H1 (cell line): ENCODE data around the gene GGT6. TPM values are rescaled to one million over a fixed set of nuclear protein-coding genes. Genes with fewer than 3 reads are reported as not detected.

ENCODE experiments used
- CTCF ChIA-PET: fragments of 300-600 bp; sonication (Branson Sonifier 250); formaldehyde crosslinking; loops from one replicate; lab custom pipeline; 2021; ENCODE audit not compliant: partially characterized antibody; lab: Charles Lee
- POLR2A ChIA-PET: fragments of 300-600 bp; sonication (Branson Sonifier 250); formaldehyde crosslinking; loops from one replicate; lab custom pipeline; 2021; ENCODE audit warnings: inconsistent platforms; ENCODE audit not compliant: partially characterized antibody; lab: Charles Lee
- DNase-seq, 2 experiments: peaks; one replicate each; pipeline versions ENCODE4 v3.0.0 to v3.0.0-alpha.2; 2010 to 2022; ENCODE audit warnings: low spot score in 2 of 2, low read depth in 1 of 2, mixed read lengths in 1 of 2
- FAIRE-seq: peaks from 2 replicates; lab custom pipeline; 2011; peaks lifted over from hg19 to GRCh38; lab: Jason Lieb, UNC
- H2AFZ ChIP-seq: 2 replicates; pipeline ENCODE4 v1.8.1; 2012; ENCODE audit warnings: low read length, inconsistent platforms
- H2AK5ac ChIP-seq: 2 replicates; pipeline ENCODE4 v1.6.1; 2013; ENCODE audit warnings: low read depth, low read length
- H2BK120ac ChIP-seq: replicated peaks from 2 replicates; pipeline ENCODE3; 2013; ENCODE audit warnings: low read depth, low read length, inconsistent platforms
- H2BK12ac ChIP-seq: 2 replicates; pipeline ENCODE4 v1.6.1; 2013; ENCODE audit warnings: low read depth, low read length
- H2BK15ac ChIP-seq: 2 replicates; pipeline ENCODE4 v1.6.1; 2013; ENCODE audit warnings: low read length
- H2BK20ac ChIP-seq: 2 replicates; pipeline ENCODE4 v1.6.1; 2013; ENCODE audit warnings: low read length
- H2BK5ac ChIP-seq: 2 replicates; pipeline ENCODE4 v1.6.1; 2013; ENCODE audit warnings: low read depth, low read length
- H3K14ac ChIP-seq: 2 replicates; pipeline ENCODE4 v1.6.1; 2013; ENCODE audit warnings: inconsistent platforms; ENCODE audit not compliant: insufficient read length
- H3K18ac ChIP-seq: 2 replicates; pipeline ENCODE4 v1.6.1; 2013; ENCODE audit warnings: low read length; ENCODE audit errors: extremely low read depth
- H3K23ac ChIP-seq: 2 replicates; pipeline ENCODE4 v1.6.1; 2013; ENCODE audit warnings: inconsistent platforms; ENCODE audit not compliant: insufficient read length
- H3K23me2 ChIP-seq: 2 replicates; pipeline ENCODE4 v1.6.1; 2013; ENCODE audit warnings: low read depth, low read length
- H3K27ac ChIP-seq: 2 replicates; pipeline ENCODE4 v1.6.1; 2011; ENCODE audit warnings: low read depth, low read length, inconsistent platforms
- H3K27me3 ChIP-seq, 4 experiments: replicated peaks in 1 of 4; 1 replicate in 1 of 4; 2 replicates in 3 of 4; pipeline versions ENCODE4 v1.6.1 to v1.8.1; 2011 to 2013; ENCODE audit warnings: low read length in 3 of 4, mild to moderate bottlenecking in 3 of 4, inconsistent platforms in 2 of 4, mixed read lengths in 2 of 4, moderate library complexity in 1 of 4; ENCODE audit not compliant: control insufficient read depth in 3 of 4, insufficient read depth in 3 of 4; ENCODE audit errors: extremely low read depth in 1 of 4
- H3K36me3 ChIP-seq, 4 experiments: 2 replicates each; pipeline versions ENCODE4 v1.6.1 to v1.8.1; 2011 to 2013; ENCODE audit warnings: mild to moderate bottlenecking in 4 of 4, low read length in 3 of 4, moderate library complexity in 2 of 4, control low read depth in 1 of 4, inconsistent platforms in 1 of 4; ENCODE audit not compliant: insufficient read depth in 4 of 4, control insufficient read depth in 2 of 4
- H3K4ac ChIP-seq: replicated peaks from 2 replicates; pipeline ENCODE3; 2013; ENCODE audit warnings: low read length, low read depth, mixed read lengths, inconsistent platforms; ENCODE audit not compliant: insufficient read length
- H3K4me1 ChIP-seq, 4 experiments: replicated peaks in 1 of 4; 1 replicate in 1 of 4; 2 replicates in 3 of 4; pipeline versions ENCODE4 v1.6.1 to v1.8.1; 2011 to 2013; ENCODE audit warnings: low read length in 3 of 4, inconsistent platforms in 2 of 4, mixed read lengths in 1 of 4; ENCODE audit not compliant: insufficient read depth in 4 of 4, control insufficient read depth in 3 of 4
- H3K4me2 ChIP-seq, 2 experiments: 2 replicates each; pipeline versions ENCODE4 v1.6.1 to v1.8.1; 2011 to 2013; ENCODE audit warnings: low read depth in 2 of 2, low read length in 2 of 2, control low read depth in 1 of 2, inconsistent platforms in 1 of 2, mild to moderate bottlenecking in 1 of 2; ENCODE audit not compliant: insufficient read depth in 1 of 2
- H3K4me3 ChIP-seq, 4 experiments: fragments of 200-600, 300-600 bp in 1 of 4; sonication (generic), shearing (Covaris generic), sonication (Bioruptor Twin) in 1 of 4; 2 replicates each; pipeline versions ENCODE4 v1.5.1 to v1.8.1; 2011 to 2016; ENCODE audit warnings: low read length in 4 of 4, low read depth in 3 of 4, control low read depth in 2 of 4, inconsistent platforms in 2 of 4, mild to moderate bottlenecking in 2 of 4, mixed read lengths in 1 of 4, moderate library complexity in 1 of 4; ENCODE audit not compliant: insufficient read depth in 2 of 4; ENCODE audit errors: extremely low read depth in 1 of 4
- H3K56ac ChIP-seq: replicated peaks from 2 replicates; pipeline ENCODE3; 2013; ENCODE audit warnings: low read depth, mild to moderate bottlenecking, mixed read lengths, low read length, inconsistent platforms; ENCODE audit not compliant: insufficient read length
- H3K79me1 ChIP-seq: 2 replicates; pipeline ENCODE4 v1.6.1; 2013; ENCODE audit warnings: low read depth, low read length, control low read depth
- H3K79me2 ChIP-seq, 2 experiments: 2 replicates each; pipeline versions ENCODE4 v1.6.1 to v1.8.1; 2012 to 2013; ENCODE audit warnings: low read length in 2 of 2, mild to moderate bottlenecking in 2 of 2, inconsistent platforms in 1 of 2; ENCODE audit not compliant: insufficient read depth in 2 of 2, control insufficient read depth in 1 of 2
- H3K9ac ChIP-seq, 4 experiments: replicated peaks in 1 of 4; 1 replicate in 1 of 4; 2 replicates in 3 of 4; pipeline versions ENCODE4 v1.6.1 to v1.8.1; 2011 to 2013; ENCODE audit warnings: low read depth in 3 of 4, low read length in 3 of 4, control low read depth in 2 of 4, mild to moderate bottlenecking in 2 of 4, moderate library complexity in 2 of 4, inconsistent platforms in 1 of 4; ENCODE audit errors: extremely low read depth in 1 of 4
- H3K9me3 ChIP-seq, 2 experiments: 2 replicates each; pipeline versions ENCODE4 v1.6.1 to v1.8.1; 2012 to 2013; ENCODE audit warnings: mild to moderate bottlenecking in 2 of 2, moderate library complexity in 2 of 2, control low read depth in 1 of 2, inconsistent platforms in 1 of 2, low read depth in 1 of 2, low read length in 1 of 2, mixed read lengths in 1 of 2; ENCODE audit not compliant: insufficient read depth in 2 of 2
- H4K20me1 ChIP-seq, 2 experiments: replicated peaks in 1 of 2; 2 replicates each; pipeline versions ENCODE3 to v1.8.1; 2011 to 2013; ENCODE audit warnings: inconsistent platforms in 2 of 2, low read length in 2 of 2, mild to moderate bottlenecking in 1 of 2; ENCODE audit not compliant: insufficient read depth in 2 of 2, control insufficient read depth in 1 of 2
- H4K5ac ChIP-seq: 2 replicates; pipeline ENCODE4 v1.6.1; 2013; ENCODE audit warnings: low read length, low read depth, mixed read lengths, inconsistent platforms; ENCODE audit not compliant: insufficient read length
- H4K8ac ChIP-seq: 2 replicates; pipeline ENCODE4 v1.8.0; 2013; ENCODE audit warnings: mild to moderate bottlenecking, moderate library complexity, low read length, inconsistent platforms; ENCODE audit not compliant: insufficient read depth; ENCODE audit errors: extremely low read depth
- H4K91ac ChIP-seq: replicated peaks from 2 replicates; pipeline ENCODE3; 2013; ENCODE audit warnings: low read length, mixed read lengths, inconsistent platforms; ENCODE audit not compliant: insufficient read length
- ASH2L ChIP-seq: fragments of 200-600, 300-600 bp; sonication (generic); IDR thresholded peaks from one replicate; pipeline ENCODE4 v1.7.1; 2017; ENCODE audit warnings: low read length
- BACH1 ChIP-seq: IDR thresholded peaks from 2 replicates; pipeline ENCODE4 v1.6.1; 2012; ENCODE audit warnings: low read length, improper control_type of control experiment
- CHD1 ChIP-seq: IDR thresholded peaks from 2 replicates; pipeline ENCODE4 v1.6.1; 2012; ENCODE audit warnings: low read depth, low read length, improper control_type of control experiment
- KDM1A ChIP-seq: fragments of 200-600, 300-600 bp; sonication (generic); IDR thresholded peaks from 2 replicates; pipeline ENCODE4 v1.7.1; 2016; ENCODE audit warnings: mild to moderate bottlenecking, low read length, borderline replicate concordance
- WGBS, 2 experiments: shearing (Covaris generic) in 1 of 2; methylation state at CpG; one replicate each; pipeline versions ENCODE4 v1.1.6 to v1.1.7; 2013 to 2015; ENCODE audit warnings: low lambda C conversion rate in 2 of 2, mixed read lengths in 2 of 2, inconsistent platforms in 1 of 2, low coverage in 1 of 2, missing lambda C conversion rate in 1 of 2; ENCODE audit not compliant: insufficient replicate concordance in 2 of 2, insufficient coverage in 1 of 2, insufficient read length in 1 of 2; ENCODE audit errors: extremely low coverage in 1 of 2, missing lambda C conversion rate in 1 of 2; 5-methylcytosine and 5-hydroxymethylcytosine counted together
- polyA plus RNA-seq, 7 experiments: library from polyadenylated mRNA; depleted of rRNA in 3 of 7; stranded (reverse) in 5 of 7; unstranded in 2 of 7; fragments of >200 nt in 5 of 7; fragments of 200-250 nt in 2 of 7; gene quantifications; 1 replicate in 5 of 7; 2 replicates in 1 of 7; 4 replicates in 1 of 7; pipeline versions ENCODE4 v1.2.1 to v1.2.3, GENCODE V29; 2011 to 2013; ENCODE audit warnings: missing spikeins in 2 of 7, mixed read lengths in 2 of 7
- total RNA-seq: library from RNA; stranded (reverse); fragmentation: NEBNext Ultra II Directional; extraction: Animal tissue kit (Norgen Biotek cat#: 25700); gene quantifications from 2 replicates; pipeline ENCODE4 v1.2.1, GENCODE V29; 2021

GGT6 gene
- total and polyA plus RNA-seq, 2 of the 8 experiments (the other 6 are each of a cell fraction or from before 2014, with no cell fraction given), result 0.18 TPM; not detected in 1

DNA sequence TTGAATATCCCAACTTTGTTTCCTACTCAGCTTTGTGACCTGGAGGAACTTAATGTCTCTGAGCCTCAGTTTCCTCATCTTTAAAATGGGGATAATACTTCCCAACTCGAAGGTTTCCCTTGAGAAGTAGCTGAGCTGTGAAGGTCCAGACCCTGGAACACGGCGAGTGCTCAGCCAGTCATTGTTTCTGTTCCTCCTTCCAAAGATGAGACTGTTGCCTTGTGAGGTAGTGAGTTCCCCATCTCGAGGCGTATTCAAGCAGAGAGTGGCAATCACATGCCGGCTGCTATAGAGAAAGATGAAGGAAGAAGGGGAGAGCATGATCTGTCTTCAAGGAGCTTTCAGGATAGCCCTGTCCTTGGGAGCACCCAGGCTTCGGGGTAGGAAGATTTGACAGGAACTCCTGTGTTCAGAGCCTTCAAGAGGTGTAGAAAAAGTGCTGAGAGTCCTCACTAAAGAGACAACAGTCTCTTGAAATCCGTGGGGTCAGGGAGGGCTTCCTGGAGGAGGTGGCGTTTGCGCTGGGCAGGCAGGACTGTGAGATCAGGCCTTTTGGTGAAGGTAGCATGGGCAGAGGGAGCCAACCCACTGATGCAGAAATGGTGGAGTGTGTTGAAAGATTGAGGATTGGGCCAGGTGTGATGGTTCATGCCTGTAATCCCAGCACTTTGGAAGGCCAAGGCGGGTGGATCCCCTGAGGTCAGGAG lies 34.5 kb downstream of the GGT6 start:
- Histone ChIP-seq H3K4ac (no peak overlapping the region), H3K27me3 (peaks cover 0 to 21% (median 18%) of the 10 kb centered on the region in 4 experiments; a peak in 6 of 7 replicates), H4K20me1 (peaks cover 0 to 1% of the 10 kb centered on the region in 2 experiments), H3K14ac (no peak overlapping the region), H2BK12ac (no peak overlapping the region), H3K23me2 (no peaks in the 10 kb centered on the region), H3K4me1 (no peaks in the 10 kb centered on the region), H3K27ac (no peak overlapping the region), H3K18ac (no peak overlapping the region), H3K79me2 (no peaks in the 10 kb centered on the region), H4K91ac (no peak overlapping the region), H3K4me3 (no peak overlapping the region), H2BK20ac (no peak overlapping the region), H2BK5ac (no peak overlapping the region), H2AK5ac (no peak overlapping the region), H2AFZ (no peak overlapping the region), H2BK15ac (no peak overlapping the region), H3K36me3 (no peaks in the 10 kb centered on the region), H3K79me1 (no peaks in the 10 kb centered on the region), H3K9me3 (no peaks in the 10 kb centered on the region), H3K23ac (no peak overlapping the region), H3K9ac (no peak overlapping the region), H2BK120ac (no peak overlapping the region), H3K56ac (no peak overlapping the region), H3K4me2 (no peak overlapping the region), H4K5ac (no peak overlapping the region), H4K8ac (no peak overlapping the region)
- 87% methylated on average over 11 of the region's 11 CpGs; no CpG with 5 or more reads in 1 of the 2 experiments for WGBS, 2 experiments
- ChIA-PET CTCF (interaction anchor here (0.7 kb wide), 1 partner anchor 9 kb away, joined by 3 read pairs; no protein-coding TSS in a partner anchor), POLR2A (interaction anchor here (0.8 to 37.1 kb wide), 4 partner anchors 21 to 130 kb away, joined by 3 to 546 read pairs (median 3); partner anchors contain the start of genes GGT6 and MYBBP1A)
- FAIRE-seq (no peak), DNase-seq (no peak)
- no peak for TF ChIP-seq CHD1
- TF ChIP-seq ASH2L, result no peak
- TF ChIP-seq KDM1A, result peak; percentile 77; the same call in 1 of the 2 replicates
- no peak for TF ChIP-seq BACH1
